ENCODE data around the gene SLC15A2. TPM values are rescaled to one million over a fixed set of nuclear protein-coding genes. Genes with fewer than 3 reads are reported as not detected.
A peak's percentile ranks its signal among the peaks of the same experiment; 100 is the strongest.

Gene SLC15A2
- total and polyA plus RNA-seq, 2 experiments from 2014 or later: 0.26 to 0.90 TPM

DNA sequence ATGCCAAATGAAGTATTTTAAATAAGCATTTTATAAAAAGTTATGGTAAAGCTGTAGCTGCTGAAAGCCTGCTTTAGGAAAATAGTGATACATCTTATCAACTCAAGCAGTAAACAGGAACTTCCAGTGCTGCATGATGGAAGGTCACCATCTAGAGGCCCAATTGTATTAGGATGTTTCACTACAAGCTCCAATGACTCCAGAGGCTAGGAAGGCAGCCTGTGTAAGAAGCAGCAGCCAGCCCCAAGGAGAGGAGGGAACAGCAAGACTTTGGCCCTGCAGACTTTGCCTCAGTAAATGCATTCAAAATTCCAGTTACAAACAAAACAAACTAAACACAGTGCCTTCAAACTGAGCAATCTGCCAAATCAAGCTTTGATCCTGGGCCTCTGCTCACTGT lies 95.7 kb downstream of the SLC15A2 start:
- Histone ChIP-seq H3K4me3 (no peak overlapping the region), H3F3A (replicated peaks; ENCODE audit: low read depth) (no peaks in the 10 kb centered on the region), H3K9me2 (ENCODE audit: insufficient read depth) (no peaks in the 10 kb centered on the region), H3K27me3 (ENCODE audit: insufficient read depth) (no peaks in the 10 kb centered on the region), H4K20me1 (replicated peaks; ENCODE audit: insufficient read depth) (no peaks in the 10 kb centered on the region), H3K4me1 (ENCODE audit: insufficient read depth) (no peaks in the 10 kb centered on the region), H3K4me2 (no peak overlapping the region), H3K79me2 (replicated peaks; ENCODE audit: insufficient read depth) (no peaks in the 10 kb centered on the region), H3K27ac (ENCODE audit: low read depth) (no peak overlapping the region), H2AFZ (no peak overlapping the region), H3K36me3 (ENCODE audit: insufficient read depth) (no peaks in the 10 kb centered on the region)
- Mint-ChIP-seq H3K27ac (no peak overlapping the region), H3K4me3 (no peak overlapping the region), H3K4me1 (no peaks in the 10 kb centered on the region), H3K27me3 (ENCODE audit: insufficient read depth, low read depth, poor library complexity) (no peaks in the 10 kb centered on the region), H3K36me3 (ENCODE audit: low read depth) (no peaks in the 10 kb centered on the region), H3K9me3 (no peaks in the 10 kb centered on the region; the same call in 2 of the 3 replicates)
- ATAC-seq: peak; percentile 69
- no peak for TF ChIP-seq CREB1 (CRISPR knock-in tag; IDR thresholded peaks at IDR 0.05; ENCODE audit: low read depth)
- TF ChIP-seq, protein P1, sequence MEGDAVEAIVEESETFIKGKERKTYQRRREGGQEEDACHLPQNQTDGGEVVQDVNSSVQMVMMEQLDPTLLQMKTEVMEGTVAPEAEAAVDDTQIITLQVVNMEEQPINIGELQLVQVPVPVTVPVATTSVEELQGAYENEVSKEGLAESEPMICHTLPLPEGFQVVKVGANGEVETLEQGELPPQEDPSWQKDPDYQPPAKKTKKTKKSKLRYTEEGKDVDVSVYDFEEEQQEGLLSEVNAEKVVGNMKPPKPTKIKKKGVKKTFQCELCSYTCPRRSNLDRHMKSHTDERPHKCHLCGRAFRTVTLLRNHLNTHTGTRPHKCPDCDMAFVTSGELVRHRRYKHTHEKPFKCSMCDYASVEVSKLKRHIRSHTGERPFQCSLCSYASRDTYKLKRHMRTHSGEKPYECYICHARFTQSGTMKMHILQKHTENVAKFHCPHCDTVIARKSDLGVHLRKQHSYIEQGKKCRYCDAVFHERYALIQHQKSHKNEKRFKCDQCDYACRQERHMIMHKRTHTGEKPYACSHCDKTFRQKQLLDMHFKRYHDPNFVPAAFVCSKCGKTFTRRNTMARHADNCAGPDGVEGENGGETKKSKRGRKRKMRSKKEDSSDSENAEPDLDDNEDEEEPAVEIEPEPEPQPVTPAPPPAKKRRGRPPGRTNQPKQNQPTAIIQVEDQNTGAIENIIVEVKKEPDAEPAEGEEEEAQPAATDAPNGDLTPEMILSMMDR (conservative IDR thresholded peaks at IDR 0.05; ENCODE audit: low read depth in 2 of 2): peak; percentile 41 to 66
- TF ChIP-seq STAT1 (IDR thresholded peaks at IDR 0.05; ENCODE audit: unreplicated experiment): no peak
- DNase-seq (ENCODE audit: low spot score): peak; percentile 48

- peaks cover 9% of the 10 kb centered on the region for H3K4me1 Mint-ChIP-seq
- Histone ChIP-seq H2AFZ (no peak overlapping the region), H3K27me3 (ENCODE audit: insufficient read depth) (no peaks in the 10 kb centered on the region), H3K27ac (ENCODE audit: low read depth) (no peak overlapping the region), H3K4me2 (no peak overlapping the region), H3K36me3 (ENCODE audit: insufficient read depth) (no peaks in the 10 kb centered on the region), H3K4me3 (no peak overlapping the region), H3K79me2 (replicated peaks; ENCODE audit: insufficient read depth) (no peaks in the 10 kb centered on the region), H4K20me1 (replicated peaks; ENCODE audit: insufficient read depth) (no peaks in the 10 kb centered on the region), H3K4me1 (ENCODE audit: insufficient read depth) (0 out of 2 replicates have a peak, but pooled peaks cover 3% of the 10 kb centered on the region), H3K9me2 (ENCODE audit: insufficient read depth) (no peaks in the 10 kb centered on the region), H3F3A (replicated peaks; ENCODE audit: low read depth) (no peaks in the 10 kb centered on the region)
- H3K36me3 Mint-ChIP-seq (ENCODE audit: low read depth): no peaks in the 10 kb centered on the region; the same call in 2 of the 3 replicates
- H3K9me3 Mint-ChIP-seq: no peaks in the 10 kb centered on the region
- peaks cover 3% of the 10 kb centered on the region for H3K27me3 Mint-ChIP-seq (ENCODE audit: insufficient read depth, low read depth, poor library complexity)
- no peak overlapping the region for H3K4me3 Mint-ChIP-seq
- ATAC-seq (no peak), DNase-seq (ENCODE audit: low spot score) (no peak)
- H3K27ac Mint-ChIP-seq: no peak overlapping the region
- no peak for TF ChIP-seq ZNF331 (CRISPR knock-in tag; IDR thresholded peaks at IDR 0.05; ENCODE audit: low read depth)
- no peak for TF ChIP-seq REST (IDR thresholded peaks at IDR 0.05; ENCODE audit: unreplicated experiment)
- no peak for TF ChIP-seq POLR2AphosphoS5 (IDR thresholded peaks at IDR 0.05; ENCODE audit: low read depth)
- TF ChIP-seq EZH2 (IDR thresholded peaks at IDR 0.05; ENCODE audit: low read depth, unreplicated experiment): no peak
- TF ChIP-seq ZNF462 (CRISPR knock-in tag; IDR thresholded peaks at IDR 0.05): no peak
- no peak for TF ChIP-seq ZNF114 (CRISPR knock-in tag; IDR thresholded peaks at IDR 0.05)
Observed at GRCh38 chr3:121992601-121993560, 98.7 kb downstream of the SLC15A2 start.

Data from GM23338 (cell line).